Measurements from ENCODE around the gene CAMSAP1. TPM values are rescaled to one million over a fixed set of nuclear protein-coding genes. Genes with fewer than 3 reads are reported as not detected.

Gene CAMSAP1, protein sequence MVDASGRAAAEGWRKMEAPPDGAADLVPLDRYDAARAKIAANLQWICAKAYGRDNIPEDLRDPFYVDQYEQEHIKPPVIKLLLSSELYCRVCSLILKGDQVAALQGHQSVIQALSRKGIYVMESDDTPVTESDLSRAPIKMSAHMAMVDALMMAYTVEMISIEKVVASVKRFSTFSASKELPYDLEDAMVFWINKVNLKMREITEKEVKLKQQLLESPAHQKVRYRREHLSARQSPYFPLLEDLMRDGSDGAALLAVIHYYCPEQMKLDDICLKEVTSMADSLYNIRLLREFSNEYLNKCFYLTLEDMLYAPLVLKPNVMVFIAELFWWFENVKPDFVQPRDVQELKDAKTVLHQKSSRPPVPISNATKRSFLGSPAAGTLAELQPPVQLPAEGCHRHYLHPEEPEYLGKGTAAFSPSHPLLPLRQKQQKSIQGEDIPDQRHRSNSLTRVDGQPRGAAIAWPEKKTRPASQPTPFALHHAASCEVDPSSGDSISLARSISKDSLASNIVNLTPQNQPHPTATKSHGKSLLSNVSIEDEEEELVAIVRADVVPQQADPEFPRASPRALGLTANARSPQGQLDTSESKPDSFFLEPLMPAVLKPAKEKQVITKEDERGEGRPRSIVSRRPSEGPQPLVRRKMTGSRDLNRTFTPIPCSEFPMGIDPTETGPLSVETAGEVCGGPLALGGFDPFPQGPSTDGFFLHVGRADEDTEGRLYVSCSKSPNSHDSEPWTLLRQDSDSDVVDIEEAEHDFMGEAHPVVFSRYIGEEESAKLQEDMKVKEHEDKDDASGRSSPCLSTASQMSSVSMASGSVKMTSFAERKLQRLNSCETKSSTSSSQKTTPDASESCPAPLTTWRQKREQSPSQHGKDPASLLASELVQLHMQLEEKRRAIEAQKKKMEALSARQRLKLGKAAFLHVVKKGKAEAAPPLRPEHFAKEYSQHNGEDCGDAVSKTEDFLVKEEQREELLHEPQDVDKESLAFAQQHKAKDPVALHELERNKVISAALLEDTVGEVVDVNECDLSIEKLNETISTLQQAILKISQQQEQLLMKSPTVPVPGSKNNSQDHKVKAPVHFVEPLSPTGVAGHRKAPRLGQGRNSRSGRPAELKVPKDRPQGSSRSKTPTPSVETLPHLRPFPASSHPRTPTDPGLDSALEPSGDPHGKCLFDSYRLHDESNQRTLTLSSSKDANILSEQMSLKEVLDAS (N-terminal part only)
- 51.7 and 56.6 TPM in 2 replicates for total RNA-seq (2013; cell fraction: nucleolus; rRNA removed)
- total RNA-seq (2014; rRNA removed) (16.5 and 16.6 TPM in 2 replicates), total RNA-seq (2014; rRNA removed; fragmentation: Illumina TruSeq; extraction: Trizol) (12.2 and 12.3 TPM in 2 replicates), total RNA-seq (2021) (24.7 and 32.8 TPM in 2 replicates), polyA plus RNA-seq (2011; rRNA removed) (5.3 and 5.9 TPM in 2 replicates), polyA plus RNA-seq (2014; fragmentation: Illumina TruSeq; extraction: Trizol) (8.0 and 10.1 TPM in 2 replicates), polyA plus RNA-seq (2014; fragmentation: Nextera tagmentation; extraction: Ambion mirVana) (1 to 10 TPM; 1.8 to 2.0 TPM), polyA plus RNA-seq (2014; rRNA removed) (10.3 and 12.5 TPM in 2 replicates), polyA plus RNA-seq (2016; fragmentation: Nextera tagmentation; extraction: Ambion mirVana) (1 to 10 TPM; 1.4 to 4.2 TPM), polyA minus RNA-seq (2011; rRNA and poly(A)+ RNA removed) (14.8 and 15.3 TPM in 2 replicates), Bru-seq, nascent RNA (percentile 70 among the genes with signal in this experiment), BruChase-seq, experiment 1, labeled RNA remaining after a 6-hour chase (percentile 77 among the genes with signal in this experiment), BruChase-seq, experiment 2, labeled RNA remaining after a 2-hour chase (percentile 76 among the genes with signal in this experiment)
- polyA plus RNA-seq (2011; ENCODE audit: low read depth): 4.8 TPM
- polyA plus RNA-seq (2011; cell fraction: cytosol; rRNA removed): 6.6 and 6.9 TPM in 2 replicates
- polyA plus RNA-seq (2011; cell fraction: nucleus; rRNA removed): 7.5 and 11.6 TPM in 2 replicates
- 7.4 and 7.8 TPM in 2 replicates for polyA plus RNA-seq (2012)
- polyA minus RNA-seq (2011; cell fraction: cytosol; rRNA and poly(A)+ RNA removed): 48.7 and 58.5 TPM in 2 replicates
- 5.9 and 9.1 TPM in 2 replicates for polyA minus RNA-seq (2011; cell fraction: nucleus; rRNA and poly(A)+ RNA removed)
- long read RNA-seq, experiment 1, partial matches to known transcripts: 0 of 1 reads
- long read RNA-seq, experiment 1, other reads (novel, unspliced or antisense): 0 of 1 reads
- long read RNA-seq, experiment 2, partial matches to known transcripts: 13 of 22 reads
- long read RNA-seq, experiment 2, other reads (novel, unspliced or antisense): 8 of 22 reads

- peak within 1 kb of the TSS; percentile 87 for H2AFZ ChIP-seq (ENCODE audit: control insufficient read depth, low read depth, low read length)
- H3K9me3 ChIP-seq (replicated peaks; ENCODE audit: control insufficient read depth, insufficient read depth, low read length): no peaks in the 10 kb centered on the region; the same call in 2 of the 3 replicates
- no peaks in the 10 kb centered on the region for H4K20me1 ChIP-seq (ENCODE audit: control insufficient read depth, insufficient read depth)
- H3K4me2 ChIP-seq (ENCODE audit: control insufficient read depth, insufficient read depth): peak within 1 kb of the TSS; percentile 99
- ChIA-PET RAD21 (ENCODE audit: unreplicated experiment) (interaction anchor here (0.7 kb wide), 2 partner anchors 11 to 262 kb away, joined by 3 read pairs; no protein-coding TSS in a partner anchor), POLR2A (interaction anchor here (0.6 to 1.0 kb wide), 4 partner anchors 9 to 312 kb away, joined by 3 to 6 read pairs (median 4); no protein-coding TSS in a partner anchor), SMC1A (ENCODE audit: uncharacterized antibody, unreplicated experiment) (no interaction called here), CTCF (interaction anchor here (1.0 kb wide), 1 partner anchor 9 kb away, joined by 3 read pairs; no protein-coding TSS in a partner anchor)
- H3K79me2 ChIP-seq (ENCODE audit: control insufficient read depth, insufficient read depth, low read length): peaks cover 52% of the 10 kb centered on the region
- peak within 1 kb of the TSS; percentile 50 for H3K27ac ChIP-seq (ENCODE audit: control insufficient read depth, insufficient read depth)
- BruUV-seq (replicated peaks): no TSS peak
- in situ Hi-C loops (cut with MboI): no loop called here
- no peaks in the 10 kb centered on the region; a peak in 1 of 4 replicates for H3K36me3 ChIP-seq (ENCODE audit: control insufficient read depth in 2 of 2, insufficient read depth in 2 of 2, low read length in 1 of 2)
- intact Hi-C loops (cut with micrococcal nuclease; ENCODE audit: unreplicated experiment): loop anchor here (5.0 kb wide), 2 partner anchors 45 to 55 kb away; partner anchors contain the start of gene UBAC1
- H3K4me3 ChIP-seq: peak within 1 kb of the TSS; percentile 84
- FAIRE-seq (peak; percentile 88), ATAC-seq (peak; percentile 94), DNase-seq (ENCODE audit: low read depth, low spot score) (peak; percentile 51)
- peaks cover 27% of the 10 kb centered on the region for H3K4me1 ChIP-seq (ENCODE audit: control insufficient read depth, insufficient read depth, low read length)
- peak within 1 kb of the TSS; percentile 70 for H3K9ac ChIP-seq (ENCODE audit: control insufficient read depth, insufficient read depth, low read length)
- H3K27me3 ChIP-seq (replicated peaks in 1 of 2; ENCODE audit: control insufficient read depth in 2 of 2, insufficient read depth in 2 of 2, low read length in 1 of 2): no peaks in the 10 kb centered on the region
- 2% methylated on average over 18 of the region's 91 CpGs for WGBS (ENCODE audit: insufficient coverage, insufficient replicate concordance, low lambda C conversion rate, missing lambda C conversion rate)
- TF ChIP-seq SP1 (IDR thresholded peaks at IDR 0.05; ENCODE audit: low read depth, low read length) (peak; percentile 29), MEF2A (IDR thresholded peaks at IDR 0.05; ENCODE audit: insufficient read depth, low read depth, low read length) (no peak), SREBF1 (IDR thresholded peaks at IDR 0.05; ENCODE audit: low read length) (no peak), ZNF622 (IDR thresholded peaks at IDR 0.05) (no peak), HDAC6 (IDR thresholded peaks at IDR 0.05; ENCODE audit: unreplicated experiment) (no peak), ATF3 (IDR thresholded peaks at IDR 0.05; ENCODE audit: borderline replicate concordance, extremely low read depth, low read depth, low read length) (no peak), BCL11A (IDR thresholded peaks at IDR 0.05; ENCODE audit: low read depth, low read length) (no peak), HDAC2 (IDR thresholded peaks at IDR 0.05) (no peak), CREM (IDR thresholded peaks at IDR 0.05; ENCODE audit: low read depth) (no peak), BACH1 (IDR thresholded peaks at IDR 0.05; ENCODE audit: borderline replicate concordance) (peak; percentile 65), NBN (IDR thresholded peaks at IDR 0.05) (no peak)
- TF ChIP-seq, protein P1, sequence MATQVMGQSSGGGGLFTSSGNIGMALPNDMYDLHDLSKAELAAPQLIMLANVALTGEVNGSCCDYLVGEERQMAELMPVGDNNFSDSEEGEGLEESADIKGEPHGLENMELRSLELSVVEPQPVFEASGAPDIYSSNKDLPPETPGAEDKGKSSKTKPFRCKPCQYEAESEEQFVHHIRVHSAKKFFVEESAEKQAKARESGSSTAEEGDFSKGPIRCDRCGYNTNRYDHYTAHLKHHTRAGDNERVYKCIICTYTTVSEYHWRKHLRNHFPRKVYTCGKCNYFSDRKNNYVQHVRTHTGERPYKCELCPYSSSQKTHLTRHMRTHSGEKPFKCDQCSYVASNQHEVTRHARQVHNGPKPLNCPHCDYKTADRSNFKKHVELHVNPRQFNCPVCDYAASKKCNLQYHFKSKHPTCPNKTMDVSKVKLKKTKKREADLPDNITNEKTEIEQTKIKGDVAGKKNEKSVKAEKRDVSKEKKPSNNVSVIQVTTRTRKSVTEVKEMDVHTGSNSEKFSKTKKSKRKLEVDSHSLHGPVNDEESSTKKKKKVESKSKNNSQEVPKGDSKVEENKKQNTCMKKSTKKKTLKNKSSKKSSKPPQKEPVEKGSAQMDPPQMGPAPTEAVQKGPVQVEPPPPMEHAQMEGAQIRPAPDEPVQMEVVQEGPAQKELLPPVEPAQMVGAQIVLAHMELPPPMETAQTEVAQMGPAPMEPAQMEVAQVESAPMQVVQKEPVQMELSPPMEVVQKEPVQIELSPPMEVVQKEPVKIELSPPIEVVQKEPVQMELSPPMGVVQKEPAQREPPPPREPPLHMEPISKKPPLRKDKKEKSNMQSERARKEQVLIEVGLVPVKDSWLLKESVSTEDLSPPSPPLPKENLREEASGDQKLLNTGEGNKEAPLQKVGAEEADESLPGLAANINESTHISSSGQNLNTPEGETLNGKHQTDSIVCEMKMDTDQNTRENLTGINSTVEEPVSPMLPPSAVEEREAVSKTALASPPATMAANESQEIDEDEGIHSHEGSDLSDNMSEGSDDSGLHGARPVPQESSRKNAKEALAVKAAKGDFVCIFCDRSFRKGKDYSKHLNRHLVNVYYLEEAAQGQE (IDR thresholded peaks at IDR 0.05; ENCODE audit: low read depth, low read length): no peak
Observed at GRCh38 chr9:135907431-135908092, at the start of gene CAMSAP1. Gene CAMSAP1 (minus strand): TSS chr9:135907546. CDS start chr9:135907159, 387 bp downstream.
